Epithelial cell of proximal tubule (primary cell): ENCODE measurements around the gene HNRNPF. TPM values are rescaled to one million over a fixed set of nuclear protein-coding genes. Genes with fewer than 3 reads are reported as not detected.

Experiments used
- DNase-seq: peaks from one replicate; pipeline ENCODE4 v3.0.0-alpha.2; 2011; ENCODE audit warnings: low read depth
- H3K4me3 ChIP-seq: 2 replicates; pipeline ENCODE4 v1.5.1; 2011; ENCODE audit warnings: low read depth, mild to moderate bottlenecking, low read length
- CTCF ChIP-seq: conservative IDR thresholded peaks from 2 replicates; pipeline ENCODE4 v1.5.1; 2012; ENCODE audit warnings: low read depth, mild to moderate bottlenecking, low read length
- total RNA-seq: library from RNA; depleted of rRNA; stranded (reverse); fragments of >200 nt; gene quantifications from 2 replicates; pipeline ENCODE4 v1.2.3, GENCODE V29; 2015

The HNRNPF gene
- total RNA-seq, 1 donor from 2014 or later: 207 TPM

GRCh38 chr10:43348511-43349312 lies 60.3 kb downstream of the HNRNPF start:
- no peak overlapping the region for H3K4me3 ChIP-seq
- no peak for DNase-seq

GRCh38 chr10:43347997-43348396 lies 61.0 kb downstream of the HNRNPF start:
- no peak for DNase-seq
- H3K4me3 ChIP-seq: no peak overlapping the region

More at GRCh38 chr10:43348511-43349312, 60.3 kb downstream of the HNRNPF start:
- peak; percentile 100 for TF ChIP-seq CTCF

GRCh38 chr10:43344051-43344450 lies 64.9 kb downstream of the HNRNPF start:
- TF ChIP-seq CTCF: no peak
- no peak for DNase-seq
- H3K4me3 ChIP-seq: no peak overlapping the region

More at GRCh38 chr10:43347997-43348396, 61.0 kb downstream of the HNRNPF start:
- no peak for TF ChIP-seq CTCF

GRCh38 chr10:43343126-43343525 lies 65.9 kb downstream of the HNRNPF start:
- no peak for DNase-seq
- no peak for TF ChIP-seq CTCF

GRCh38 chr10:43342279-43343125 lies 66.5 kb downstream of the HNRNPF start:
- TF ChIP-seq CTCF: no peak
- no peak overlapping the region for H3K4me3 ChIP-seq
- no peak for DNase-seq

More at GRCh38 chr10:43343126-43343525, 65.9 kb downstream of the HNRNPF start:
- H3K4me3 ChIP-seq: no peak overlapping the region

- no peak for DNase-seq
- no peak for TF ChIP-seq CTCF
- H3K4me3 ChIP-seq: no peak overlapping the region
Observed at GRCh38 chr10:43341450-43341849, 67.5 kb downstream of the HNRNPF start.
